ENCODE data around the gene KRTAP9-7.
"Not testable (repeated sequence)": the region's sequence is repeated elsewhere in the genome, so short reads cannot be mapped to it uniquely, and the experiment has no call there.

The KRTAP9-7 gene

GRCh38 chr17:41275648-41276190 lies at the start of gene KRTAP9-7:
Gene KRTAP9-7, plus strand, starts transcription at chr17:41275698. Its CDS starts 0 bp downstream, at chr17:41275698.
- not testable (repeated sequence) for DNase-seq

GRCh38 chr17:41226051-41226450 lies 49.4 kb upstream of the KRTAP9-7 start:
- no peak for DNase-seq
- TF ChIP-seq POLR2A (IDR thresholded peaks at IDR 0.05; ENCODE audit: low read length) (no peak), GATA1 (IDR thresholded peaks at IDR 0.05; ENCODE audit: low read depth, low read length) (no peak)

- DNase-seq, result not testable (repeated sequence)
These were observed 48.9 kb upstream of the KRTAP9-7 start, which contains the start of gene KRTAP9-2 for GRCh38 chr17:41226598-41227095. Gene KRTAP9-2, plus strand, starts transcription at chr17:41226648. Its CDS starts 7 bp downstream, at chr17:41226655.

GRCh38 chr17:41230094-41230493 lies 45.4 kb upstream of the KRTAP9-7 start:
- DNase-seq, result no peak
- no peak for TF ChIP-seq GATA1 (IDR thresholded peaks at IDR 0.05; ENCODE audit: low read depth, low read length)

GRCh38 chr17:41231731-41232130 lies 43.8 kb upstream of the KRTAP9-7 start:
- no peak for DNase-seq
- TF ChIP-seq POLR2A (IDR thresholded peaks at IDR 0.05; ENCODE audit: low read length) (no peak), GATA1 (IDR thresholded peaks at IDR 0.05; ENCODE audit: low read depth, low read length) (no peak)

- not testable (repeated sequence) for DNase-seq
These were observed 42.9 kb upstream of the KRTAP9-7 start, which contains the start of gene KRTAP9-3 for GRCh38 chr17:41232399-41233105. Gene KRTAP9-3, plus strand, starts transcription at chr17:41232449. Its CDS starts 53 bp downstream, at chr17:41232502.

GRCh38 chr17:41237116-41237515 lies 38.4 kb upstream of the KRTAP9-7 start:
- not testable (repeated sequence) for DNase-seq

- not testable (repeated sequence) for DNase-seq
These were observed 37.5 kb upstream of the KRTAP9-7 start, which contains the start of gene KRTAP9-8 for GRCh38 chr17:41237949-41238437. Gene KRTAP9-8, plus strand, starts transcription at chr17:41237999. Its CDS starts 53 bp downstream, at chr17:41238052.

GRCh38 chr17:41246995-41247787 lies 28.3 kb upstream of the KRTAP9-7 start:
- DNase-seq, result not testable (repeated sequence)

GRCh38 chr17:41249637-41250240 lies 25.8 kb upstream of the KRTAP9-7 start, which contains the start of gene KRTAP9-4:
Gene KRTAP9-4, plus strand, starts transcription at chr17:41249687. Its CDS starts 34 bp downstream, at chr17:41249721.
- DNase-seq, result not testable (repeated sequence)

- DNase-seq, result no peak
- no peak for TF ChIP-seq POLR2A (IDR thresholded peaks at IDR 0.05; ENCODE audit: low read length)
- TF ChIP-seq GATA1 (IDR thresholded peaks at IDR 0.05; ENCODE audit: low read depth, low read length), result no peak
These were observed 24.2 kb upstream of the KRTAP9-7 start for GRCh38 chr17:41251261-41251660.

- TF ChIP-seq POLR2A (IDR thresholded peaks at IDR 0.05; ENCODE audit: low read length) (no peak), GATA1 (IDR thresholded peaks at IDR 0.05; ENCODE audit: low read depth, low read length) (no peak)
- no peak for DNase-seq
These were observed 20.6 kb upstream of the KRTAP9-7 start for GRCh38 chr17:41254861-41255260.

- not testable (repeated sequence) for DNase-seq
These were observed 19.9 kb upstream of the KRTAP9-7 start, which contains the start of gene KRTAP9-9 for GRCh38 chr17:41255381-41256290. Gene KRTAP9-9, plus strand, starts transcription at chr17:41255384.

- no peak for TF ChIP-seq GATA1 (IDR thresholded peaks at IDR 0.05; ENCODE audit: low read depth, low read length)
- no peak for TF ChIP-seq POLR2A (IDR thresholded peaks at IDR 0.05; ENCODE audit: low read length)
- no peak for DNase-seq
These were observed 19.2 kb upstream of the KRTAP9-7 start for GRCh38 chr17:41256291-41256685.

All from erythroblast (primary cell).